Smooth muscle cell (in vitro differentiated cells): ENCODE data around the gene MARK3. TPM values are rescaled to one million over a fixed set of nuclear protein-coding genes. Genes with fewer than 3 reads are reported as not detected.

Source experiments
- DNase-seq: peaks from one replicate; lab custom pipeline; 2025; ENCODE audit not compliant: unreplicated experiment; lab: John Stamatoyannopoulos, UW
- H2AFZ ChIP-seq: fragments of 200-600 bp; sonication (generic); 2 replicates; pipeline ENCODE4 v1.6.0; 2016; ENCODE audit warnings: antibody characterized with exemption, low read depth, mild to moderate bottlenecking
- H3F3A ChIP-seq: fragments of 200-600 bp; sonication (generic); 2 replicates; pipeline ENCODE4 v1.6.0; 2017; ENCODE audit warnings: antibody characterized with exemption, low read depth
- H3K27ac ChIP-seq: fragments of 200-600 bp; sonication (generic); 2 replicates; pipeline ENCODE4 v1.5.1; 2016; ENCODE audit warnings: low read depth, mild to moderate bottlenecking
- H3K27me3 ChIP-seq: fragments of 200-600 bp; sonication (generic); 2 replicates; pipeline ENCODE4 v1.6.1; 2016; ENCODE audit warnings: low read depth, mild to moderate bottlenecking
- H3K36me3 ChIP-seq: fragments of 200-600 bp; sonication (generic); 2 replicates; pipeline ENCODE4 v1.5.1; 2016; ENCODE audit warnings: low read depth
- H3K4me1 ChIP-seq: fragments of 200-600 bp; sonication (generic); 2 replicates; pipeline ENCODE4 v1.5.1; 2016; ENCODE audit warnings: low read depth
- H3K4me2 ChIP-seq: fragments of 200-600 bp; sonication (generic); 2 replicates; pipeline ENCODE4 v1.6.0; 2016; ENCODE audit warnings: mild to moderate bottlenecking
- H3K4me3 ChIP-seq: fragments of 200-600 bp; sonication (generic); 2 replicates; pipeline ENCODE4 v1.5.1; 2016; ENCODE audit warnings: mild to moderate bottlenecking
- H3K79me2 ChIP-seq: fragments of 200-600 bp; sonication (generic); 2 replicates; pipeline ENCODE4 v1.6.0; 2016; ENCODE audit warnings: low read depth, mild to moderate bottlenecking
- H3K9ac ChIP-seq: fragments of 200-600 bp; sonication (generic); 2 replicates; pipeline ENCODE4 v1.6.0; 2016; ENCODE audit warnings: low read depth
- H3K9me3 ChIP-seq: fragments of 200-600 bp; sonication (generic); replicated peaks from 2 replicates; pipeline ENCODE4 v1.5.1; 2016; ENCODE audit warnings: low read depth
- H4K20me1 ChIP-seq: fragments of 200-600 bp; sonication (generic); 2 replicates; pipeline ENCODE4 v1.6.0; 2016; ENCODE audit warnings: low read depth
- CTCF ChIP-seq: fragments of 200-600 bp; sonication (generic); IDR thresholded peaks from 2 replicates; pipeline ENCODE4 v1.5.1; 2017; ENCODE audit warnings: borderline replicate concordance, mild to moderate bottlenecking, antibody characterized with exemption; ENCODE audit not compliant: insufficient read depth, poor library complexity, severe bottlenecking
- WGBS: methylation state at CpG from one replicate; pipeline ENCODE4 v1.1.7; 2016; ENCODE audit warnings: low lambda C conversion rate; 5-methylcytosine and 5-hydroxymethylcytosine counted together
- polyA plus RNA-seq: library from polyadenylated mRNA; unstranded; fragments of >200 nt; fragmentation: Nextera tagmentation; extraction: Ambion mirVana; gene quantifications from 2 replicates; pipeline ENCODE4 v1.2.1, GENCODE V29; 2016
- total RNA-seq: library from RNA; depleted of rRNA; stranded (reverse); fragments of >200 nt; gene quantifications from 2 replicates; pipeline ENCODE4 v1.2.3, GENCODE V29; 2014

Gene MARK3
- total and polyA plus RNA-seq, 2 experiments from 2014 or later = 63.2 to 68.4 TPM

- H3K9ac ChIP-seq = no peak overlapping the region
- no peak for DNase-seq
- H2AFZ ChIP-seq = no peak overlapping the region
- peaks cover 4% of the 10 kb centered on the region for H3F3A ChIP-seq
- peaks cover 15% of the 10 kb centered on the region for H4K20me1 ChIP-seq
- no peaks in the 10 kb centered on the region for H3K9me3 ChIP-seq
- no peaks in the 10 kb centered on the region for H3K79me2 ChIP-seq
- H3K4me2 ChIP-seq = no peak overlapping the region
- H3K4me3 ChIP-seq = no peak overlapping the region
- no peaks in the 10 kb centered on the region for H3K27me3 ChIP-seq
- H3K27ac ChIP-seq = no peak overlapping the region
- WGBS = 88% methylated on average over 31 of the region's 35 CpGs
- peaks cover 25% of the 10 kb centered on the region for H3K4me1 ChIP-seq
- TF ChIP-seq CTCF = no peak
- no peaks in the 10 kb centered on the region for H3K36me3 ChIP-seq
Measured at GRCh38 chr14:103544388-103545218, 159.4 kb downstream of the MARK3 start.

- no peak for DNase-seq
- H3K36me3 ChIP-seq = no peaks in the 10 kb centered on the region
- WGBS = 92% methylated on average over 29 of the region's 29 CpGs
- H3K9me3 ChIP-seq = no peaks in the 10 kb centered on the region
- no peaks in the 10 kb centered on the region for H3K79me2 ChIP-seq
- H3K4me1 ChIP-seq = peaks cover 25% of the 10 kb centered on the region
- H3K4me3 ChIP-seq = no peak overlapping the region
- H3K27me3 ChIP-seq = no peaks in the 10 kb centered on the region
- H3K9ac ChIP-seq = no peak overlapping the region
- no peak for TF ChIP-seq CTCF
- H3K4me2 ChIP-seq = no peak overlapping the region
- peaks cover 15% of the 10 kb centered on the region for H4K20me1 ChIP-seq
- peaks cover under 1% of the 10 kb centered on the region for H3F3A ChIP-seq
- no peak overlapping the region for H2AFZ ChIP-seq
- no peak overlapping the region for H3K27ac ChIP-seq
Measured at GRCh38 chr14:103545219-103545914, 160.2 kb downstream of the MARK3 start.

GRCh38 chr14:103545915-103546651 lies 160.9 kb downstream of the MARK3 start:
- H3K27me3 ChIP-seq = no peaks in the 10 kb centered on the region
- no peaks in the 10 kb centered on the region for H3K9me3 ChIP-seq
- H3K27ac ChIP-seq = no peak overlapping the region
- no peak overlapping the region for H3K9ac ChIP-seq
- H2AFZ ChIP-seq = no peak overlapping the region
- no peak overlapping the region for H3K4me3 ChIP-seq
- no peaks in the 10 kb centered on the region for H3K36me3 ChIP-seq
- H3K4me1 ChIP-seq = peaks cover 22% of the 10 kb centered on the region
- DNase-seq = no peak
- H3K4me2 ChIP-seq = no peak overlapping the region
- peaks cover 15% of the 10 kb centered on the region for H4K20me1 ChIP-seq
- TF ChIP-seq CTCF = no peak
- H3K79me2 ChIP-seq = no peaks in the 10 kb centered on the region
- H3F3A ChIP-seq = no peaks in the 10 kb centered on the region
- 86% methylated on average over 22 of the region's 27 CpGs for WGBS
